Neural crest cell (in vitro differentiated cells): ENCODE data around the gene UBL3. TPM values are rescaled to one million over a fixed set of nuclear protein-coding genes. Genes with fewer than 3 reads are reported as not detected.
A peak's percentile ranks its signal among the peaks of the same experiment; 100 is the strongest.

Experiments used
- DNase-seq: peaks from one replicate; pipeline ENCODE4 v3.0.0; 2021; ENCODE audit warnings: low read depth, mixed read lengths, low spot score
- H3K27ac Mint-ChIP-seq: one replicate; pipeline ENCODE4 v1.8.0; 2021; ENCODE audit warnings: mild to moderate bottlenecking, mixed read lengths; ENCODE audit not compliant: unreplicated experiment
- H3K27me3 Mint-ChIP-seq: 2 replicates; pipeline ENCODE4 v1.8.0; 2021; ENCODE audit warnings: low read depth, mild to moderate bottlenecking, mixed read lengths
- H3K36me3 Mint-ChIP-seq: 2 replicates; pipeline ENCODE4 v1.8.0; 2021; ENCODE audit warnings: low read depth, mild to moderate bottlenecking, mixed read lengths
- H3K4me1 Mint-ChIP-seq: 2 replicates; pipeline ENCODE4 v1.8.0; 2021; ENCODE audit warnings: mixed read lengths
- H3K4me3 Mint-ChIP-seq: one replicate; pipeline ENCODE4 v1.8.0; 2021; ENCODE audit warnings: mild to moderate bottlenecking, mixed read lengths
- H3K9me3 Mint-ChIP-seq: 2 replicates; pipeline ENCODE4 v1.8.0; 2021; ENCODE audit warnings: mixed read lengths
- CTCF ChIP-seq: fragments of 200-600 bp; sonication (generic); conservative IDR thresholded peaks from 2 replicates; pipeline ENCODE4 v1.5.0; 2021; ENCODE audit warnings: antibody characterized with exemption, mild to moderate bottlenecking
- total RNA-seq: library from RNA; stranded (reverse); gene quantifications from 2 replicates; pipeline ENCODE4 v1.2.1, GENCODE V29; 2021

UBL3 gene
- total RNA-seq, 1 donor from 2014 or later, result 35.5 TPM

- no peaks in the 10 kb centered on the region for H3K9me3 Mint-ChIP-seq
- H3K4me1 Mint-ChIP-seq, result peaks cover 5% of the 10 kb centered on the region
- no peak overlapping the region for H3K27ac Mint-ChIP-seq
- H3K36me3 Mint-ChIP-seq, result peaks cover 6% of the 10 kb centered on the region
- H3K27me3 Mint-ChIP-seq, result no peaks in the 10 kb centered on the region
- no peak for DNase-seq
- no peak for TF ChIP-seq CTCF
- H3K4me3 Mint-ChIP-seq, result no peak overlapping the region
These were observed 75.6 kb downstream of the UBL3 start for GRCh38 chr13:29774830-29775229.

GRCh38 chr13:29771247-29771646 lies 79.2 kb downstream of the UBL3 start:
- peaks cover 7% of the 10 kb centered on the region for H3K36me3 Mint-ChIP-seq
- no peak overlapping the region for H3K27ac Mint-ChIP-seq
- H3K4me3 Mint-ChIP-seq, result no peak overlapping the region
- TF ChIP-seq CTCF, result peak; percentile 73
- peaks cover 14% of the 10 kb centered on the region for H3K4me1 Mint-ChIP-seq
- H3K27me3 Mint-ChIP-seq, result no peaks in the 10 kb centered on the region
- H3K9me3 Mint-ChIP-seq, result no peaks in the 10 kb centered on the region
- DNase-seq, result no peak

- no peak for DNase-seq
- no peak for TF ChIP-seq CTCF
- Mint-ChIP-seq H3K36me3 (peaks cover 14% of the 10 kb centered on the region), H3K27me3 (no peaks in the 10 kb centered on the region), H3K4me1 (peaks cover 10% of the 10 kb centered on the region), H3K9me3 (no peaks in the 10 kb centered on the region), H3K27ac (peak overlapping the region; percentile 46), H3K4me3 (no peak overlapping the region)
These were observed 83.4 kb downstream of the UBL3 start for GRCh38 chr13:29767006-29767405.

- Mint-ChIP-seq H3K36me3 (peaks cover 28% of the 10 kb centered on the region), H3K4me1 (peaks cover 12% of the 10 kb centered on the region), H3K4me3 (no peak overlapping the region), H3K9me3 (peaks cover 8% of the 10 kb centered on the region), H3K27me3 (no peaks in the 10 kb centered on the region), H3K27ac (no peak overlapping the region)
- TF ChIP-seq CTCF, result no peak
- no peak for DNase-seq
These were observed 86.8 kb downstream of the UBL3 start for GRCh38 chr13:29763436-29764180.

- Mint-ChIP-seq H3K27me3 (no peaks in the 10 kb centered on the region), H3K4me3 (no peak overlapping the region), H3K27ac (no peak overlapping the region), H3K9me3 (peaks cover 8% of the 10 kb centered on the region), H3K4me1 (peaks cover 8% of the 10 kb centered on the region), H3K36me3 (peaks cover 25% of the 10 kb centered on the region)
- no peak for DNase-seq
- TF ChIP-seq CTCF, result no peak
These were observed 88.6 kb downstream of the UBL3 start for GRCh38 chr13:29761815-29762214.
